Panc1 (cell line): ENCODE measurements around the gene LRRC8E.

Experiments used
- CTCF ChIP-seq: fragments of 450-650 bp; IDR thresholded peaks from 2 replicates; pipeline ENCODE4 v1.5.1; 2017; ENCODE audit warnings: mild to moderate bottlenecking
- POLR2AphosphoS5 ChIP-seq: IDR thresholded peaks from 2 replicates; pipeline ENCODE4 v1.6.1; 2012; ENCODE audit warnings: mild to moderate bottlenecking, low read depth, low read length, moderate library complexity
- REST ChIP-seq, 2 experiments: IDR thresholded peaks; 2 replicates each; pipeline ENCODE4 v1.6.1; 2011 to 2012; ENCODE audit warnings: low read depth in 2 of 2, control low read depth in 1 of 2, low read length in 1 of 2, mild to moderate bottlenecking in 1 of 2, moderate library complexity in 1 of 2; ENCODE audit not compliant: insufficient read depth in 1 of 2
- SIN3A ChIP-seq: IDR thresholded peaks from 2 replicates; pipeline ENCODE4 v1.6.1; 2012; ENCODE audit warnings: low read depth, mild to moderate bottlenecking, low read length, moderate library complexity, borderline replicate concordance; ENCODE audit not compliant: insufficient read depth
- TCF7L2 ChIP-seq: IDR thresholded peaks from 2 replicates; pipeline ENCODE4 v1.6.1; 2011; ENCODE audit warnings: mild to moderate bottlenecking, low read depth, low read length, inconsistent platforms

- TF ChIP-seq CTCF (no peak), POLR2AphosphoS5 (no peak), REST (IDR thresholded peaks at IDR 0.05; ENCODE audit: insufficient read depth in 1 of 2, low read depth in 2 of 2, low read length in 1 of 2) (no peak), SIN3A (no peak), TCF7L2 (no peak)
Measured at GRCh38 chr19:7872306-7873204, 15.8 kb upstream of the LRRC8E start.
